Measurements from ENCODE around the gene RAD51B. TPM values are rescaled to one million over a fixed set of nuclear protein-coding genes. Genes with fewer than 3 reads are reported as not detected.

RAD51B gene
- total RNA-seq, 1 experiment from 2014 or later = 7.2 TPM

- H3K36me3 ChIP-seq = no peaks in the 10 kb centered on the region
- H3K4me3 ChIP-seq = no peak overlapping the region
- H3K9me3 ChIP-seq = peaks cover 3% of the 10 kb centered on the region; the same call in 1 of the 2 replicates
- DNase-seq = no peak
- H3K27me3 ChIP-seq = no peaks in the 10 kb centered on the region
Observed at GRCh38 chr14:67926821-67927220, 107.2 kb downstream of the RAD51B start.

GRCh38 chr14:67927244-67927643, 107.7 kb downstream of the RAD51B start:
- no peaks in the 10 kb centered on the region for H3K27me3 ChIP-seq
- peaks cover 3% of the 10 kb centered on the region; the same call in 1 of the 2 replicates for H3K9me3 ChIP-seq
- H3K36me3 ChIP-seq = no peaks in the 10 kb centered on the region
- no peak overlapping the region for H3K4me3 ChIP-seq
- no peak for DNase-seq

GRCh38 chr14:67928375-67928774, 108.8 kb downstream of the RAD51B start:
- peaks cover 3% of the 10 kb centered on the region; the same call in 1 of the 2 replicates for H3K9me3 ChIP-seq
- no peak overlapping the region for H3K4me3 ChIP-seq
- H3K27me3 ChIP-seq = no peaks in the 10 kb centered on the region
- no peak for DNase-seq
- no peaks in the 10 kb centered on the region for H3K36me3 ChIP-seq

GRCh38 chr14:67932708-67933246, 113.2 kb downstream of the RAD51B start:
- DNase-seq = no peak
- Histone ChIP-seq H3K27me3 (no peaks in the 10 kb centered on the region), H3K9me3 (peaks cover 3% of the 10 kb centered on the region; the same call in 1 of the 2 replicates), H3K36me3 (no peaks in the 10 kb centered on the region), H3K4me3 (no peak overlapping the region)

GRCh38 chr14:67933266-67933665, 113.7 kb downstream of the RAD51B start:
- Histone ChIP-seq H3K27me3 (no peaks in the 10 kb centered on the region), H3K9me3 (peaks cover 3% of the 10 kb centered on the region; the same call in 1 of the 2 replicates), H3K36me3 (no peaks in the 10 kb centered on the region), H3K4me3 (no peak overlapping the region)
- DNase-seq = no peak

GRCh38 chr14:67934087-67934486, 114.5 kb downstream of the RAD51B start:
- no peaks in the 10 kb centered on the region for H3K27me3 ChIP-seq
- H3K36me3 ChIP-seq = no peaks in the 10 kb centered on the region
- no peak overlapping the region for H3K4me3 ChIP-seq
- DNase-seq = no peak
- H3K9me3 ChIP-seq = peaks cover 2% of the 10 kb centered on the region; the same call in 1 of the 2 replicates

- no peak for DNase-seq
- no peaks in the 10 kb centered on the region for H3K9me3 ChIP-seq
- H3K36me3 ChIP-seq = no peaks in the 10 kb centered on the region
- no peak overlapping the region for H3K4me3 ChIP-seq
- no peaks in the 10 kb centered on the region for H3K27me3 ChIP-seq
Observed at GRCh38 chr14:67934862-67935261, 115.3 kb downstream of the RAD51B start.

- DNase-seq = no peak
- H3K27me3 ChIP-seq = no peaks in the 10 kb centered on the region
- no peak overlapping the region for H3K4me3 ChIP-seq
- no peaks in the 10 kb centered on the region for H3K36me3 ChIP-seq
- H3K9me3 ChIP-seq = no peaks in the 10 kb centered on the region
Observed at GRCh38 chr14:67935371-67935770, 115.8 kb downstream of the RAD51B start.

GRCh38 chr14:67938071-67938470, 118.5 kb downstream of the RAD51B start:
- DNase-seq = no peak
- Histone ChIP-seq H3K27me3 (no peaks in the 10 kb centered on the region), H3K9me3 (no peaks in the 10 kb centered on the region), H3K36me3 (no peaks in the 10 kb centered on the region), H3K4me3 (no peak overlapping the region)

- peak; percentile 38 for DNase-seq
- Histone ChIP-seq H3K36me3 (no peaks in the 10 kb centered on the region), H3K9me3 (no peaks in the 10 kb centered on the region), H3K4me3 (no peak overlapping the region), H3K27me3 (no peaks in the 10 kb centered on the region)
Observed at GRCh38 chr14:67940486-67941455, 121.2 kb downstream of the RAD51B start.

- no peak for DNase-seq
- no peaks in the 10 kb centered on the region for H3K9me3 ChIP-seq
- H3K36me3 ChIP-seq = no peaks in the 10 kb centered on the region
- no peak overlapping the region for H3K4me3 ChIP-seq
- H3K27me3 ChIP-seq = no peaks in the 10 kb centered on the region
Observed at GRCh38 chr14:67941456-67942018, 122.0 kb downstream of the RAD51B start.

- H3K4me3 ChIP-seq = no peak overlapping the region
- no peaks in the 10 kb centered on the region for H3K27me3 ChIP-seq
- H3K9me3 ChIP-seq = no peaks in the 10 kb centered on the region
- H3K36me3 ChIP-seq = no peaks in the 10 kb centered on the region
- no peak for DNase-seq
Observed at GRCh38 chr14:67942080-67942710, 122.6 kb downstream of the RAD51B start.

- no peaks in the 10 kb centered on the region for H3K27me3 ChIP-seq
- no peaks in the 10 kb centered on the region for H3K36me3 ChIP-seq
- no peaks in the 10 kb centered on the region for H3K9me3 ChIP-seq
- H3K4me3 ChIP-seq = no peak overlapping the region
- peak; percentile 63 for DNase-seq
Observed at GRCh38 chr14:67943947-67944346, 124.4 kb downstream of the RAD51B start.

- Histone ChIP-seq H3K27me3 (no peaks in the 10 kb centered on the region), H3K4me3 (no peak overlapping the region), H3K9me3 (peaks cover 6% of the 10 kb centered on the region; the same call in 1 of the 2 replicates), H3K36me3 (peaks cover 3% of the 10 kb centered on the region; the same call in 1 of the 2 replicates)
- DNase-seq = no peak
Observed at GRCh38 chr14:67944605-67945004, 125.0 kb downstream of the RAD51B start.

- DNase-seq = no peak
- Histone ChIP-seq H3K9me3 (peaks cover 11% of the 10 kb centered on the region; the same call in 1 of the 2 replicates), H3K36me3 (peaks cover 3% of the 10 kb centered on the region; the same call in 1 of the 2 replicates), H3K4me3 (no peak overlapping the region), H3K27me3 (no peaks in the 10 kb centered on the region)
Observed at GRCh38 chr14:67949771-67950170, 130.2 kb downstream of the RAD51B start.

GRCh38 chr14:67950386-67950785, 130.8 kb downstream of the RAD51B start:
- Histone ChIP-seq H3K36me3 (peaks cover 3% of the 10 kb centered on the region; the same call in 1 of the 2 replicates), H3K9me3 (peaks cover 11% of the 10 kb centered on the region; the same call in 1 of the 2 replicates), H3K4me3 (no peak overlapping the region), H3K27me3 (no peaks in the 10 kb centered on the region)
- DNase-seq = no peak

Measured in MG63 (cell line).